C4-2B (cell line): ENCODE data around the gene DGKD.

Experiments
- ZFX ChIP-seq: fragments of 450-650 bp; IDR thresholded peaks from 2 replicates; pipeline ENCODE4 v1.6.1; 2017
- TF ChIP-seq, protein P1 (sequence below): fragments of 450-650 bp; conservative IDR thresholded peaks from 2 replicates; pipeline ENCODE4 v1.5.1; 2017; ENCODE audit warnings: mild to moderate bottlenecking

DNA sequence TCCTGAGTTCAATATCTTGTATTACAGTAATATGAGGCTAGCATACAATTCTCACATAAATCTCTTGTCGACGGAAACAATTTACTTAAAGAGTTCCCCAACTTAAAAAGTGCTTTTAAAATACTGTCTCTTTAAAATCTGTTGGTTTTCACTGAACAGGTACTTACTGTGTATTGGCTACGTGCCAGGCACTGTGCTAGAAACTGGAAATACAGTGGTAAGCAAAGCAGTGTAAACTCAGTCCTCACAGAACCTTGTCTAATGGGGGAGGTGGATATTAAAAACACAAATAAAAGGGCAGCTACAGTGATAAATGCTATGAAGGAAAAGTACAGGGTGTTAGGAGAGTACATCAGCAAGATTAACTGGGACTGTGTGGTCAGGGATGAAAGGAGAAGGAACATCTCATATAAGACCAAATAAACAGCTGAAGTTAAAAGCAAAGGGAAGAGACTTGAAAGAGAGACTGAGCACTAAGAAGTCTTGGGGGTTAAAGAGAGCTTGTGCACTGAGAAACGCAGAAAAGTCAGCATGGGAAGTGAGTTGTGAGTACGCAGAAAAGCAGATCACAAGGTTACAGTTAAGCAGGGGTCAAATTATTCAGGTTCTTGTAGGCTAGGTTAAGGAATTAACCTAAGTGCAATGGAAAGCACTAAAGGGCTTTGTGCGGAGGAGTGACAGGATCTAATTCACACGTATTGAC is 159.8 kb downstream of the DGKD start:
- TF ChIP-seq, protein P1, sequence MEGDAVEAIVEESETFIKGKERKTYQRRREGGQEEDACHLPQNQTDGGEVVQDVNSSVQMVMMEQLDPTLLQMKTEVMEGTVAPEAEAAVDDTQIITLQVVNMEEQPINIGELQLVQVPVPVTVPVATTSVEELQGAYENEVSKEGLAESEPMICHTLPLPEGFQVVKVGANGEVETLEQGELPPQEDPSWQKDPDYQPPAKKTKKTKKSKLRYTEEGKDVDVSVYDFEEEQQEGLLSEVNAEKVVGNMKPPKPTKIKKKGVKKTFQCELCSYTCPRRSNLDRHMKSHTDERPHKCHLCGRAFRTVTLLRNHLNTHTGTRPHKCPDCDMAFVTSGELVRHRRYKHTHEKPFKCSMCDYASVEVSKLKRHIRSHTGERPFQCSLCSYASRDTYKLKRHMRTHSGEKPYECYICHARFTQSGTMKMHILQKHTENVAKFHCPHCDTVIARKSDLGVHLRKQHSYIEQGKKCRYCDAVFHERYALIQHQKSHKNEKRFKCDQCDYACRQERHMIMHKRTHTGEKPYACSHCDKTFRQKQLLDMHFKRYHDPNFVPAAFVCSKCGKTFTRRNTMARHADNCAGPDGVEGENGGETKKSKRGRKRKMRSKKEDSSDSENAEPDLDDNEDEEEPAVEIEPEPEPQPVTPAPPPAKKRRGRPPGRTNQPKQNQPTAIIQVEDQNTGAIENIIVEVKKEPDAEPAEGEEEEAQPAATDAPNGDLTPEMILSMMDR: no peak
- no peak for TF ChIP-seq ZFX
